HG02610 (cell line): Measurements from ENCODE around the gene CCSER1.
"Not testable (repeated sequence)": the region's sequence is repeated elsewhere in the genome, so short reads cannot be mapped to it uniquely, and the experiment has no call there.

Source experiments
- ATAC-seq: cut with Tn5 transposase; IDR thresholded peaks from one replicate; pipeline ENCODE4 v1.9.1; 2021; ENCODE audit warnings: mild to moderate bottlenecking, moderate library complexity; ENCODE audit not compliant: unreplicated experiment

CCSER1 gene

DNA sequence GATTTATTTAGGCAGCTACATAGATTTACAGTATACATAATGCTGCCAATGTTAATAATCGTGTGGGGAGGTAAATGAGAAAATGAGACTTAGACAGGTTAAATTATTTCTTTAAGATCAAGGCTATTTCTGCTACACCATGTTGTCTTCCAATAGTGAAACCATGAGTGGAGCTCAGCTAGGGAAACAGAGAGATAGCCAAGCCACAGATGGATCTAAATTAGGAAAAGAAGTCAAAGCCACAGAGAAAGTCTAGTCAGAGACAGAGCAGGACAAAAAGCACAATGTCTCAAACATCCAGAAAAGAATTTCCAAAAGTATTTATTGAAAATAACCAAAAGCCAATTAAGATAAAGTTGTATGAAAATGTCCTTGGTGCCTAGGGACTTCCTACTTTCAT is 1309.4 kb downstream of the CCSER1 start:
- no peak for ATAC-seq

DNA sequence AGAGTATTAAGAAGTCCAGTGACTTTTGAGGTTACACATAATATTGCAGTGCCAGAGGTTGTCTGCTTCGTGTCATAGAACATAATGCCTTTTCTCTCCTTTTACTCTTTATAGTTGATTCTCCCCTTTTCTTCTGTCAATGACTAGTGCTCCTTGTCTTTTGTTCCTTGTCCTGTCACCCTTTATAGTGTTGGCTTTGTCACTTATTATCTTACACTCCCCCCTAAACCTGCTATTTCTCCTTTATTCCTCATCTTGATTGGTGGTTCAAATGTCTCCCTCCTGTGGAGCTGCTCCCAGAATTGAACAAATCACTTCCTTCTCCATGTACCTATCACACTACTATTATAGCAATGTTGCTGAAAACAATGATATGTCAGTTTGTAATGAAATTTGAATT is 1320.0 kb downstream of the CCSER1 start:
- ATAC-seq: no peak

- no peak for ATAC-seq
These were observed 1321.6 kb downstream of the CCSER1 start for GRCh38 chr4:91448668-91449330.

GRCh38 chr4:91454111-91454510 is 1326.9 kb downstream of the CCSER1 start:
- ATAC-seq: no peak

DNA sequence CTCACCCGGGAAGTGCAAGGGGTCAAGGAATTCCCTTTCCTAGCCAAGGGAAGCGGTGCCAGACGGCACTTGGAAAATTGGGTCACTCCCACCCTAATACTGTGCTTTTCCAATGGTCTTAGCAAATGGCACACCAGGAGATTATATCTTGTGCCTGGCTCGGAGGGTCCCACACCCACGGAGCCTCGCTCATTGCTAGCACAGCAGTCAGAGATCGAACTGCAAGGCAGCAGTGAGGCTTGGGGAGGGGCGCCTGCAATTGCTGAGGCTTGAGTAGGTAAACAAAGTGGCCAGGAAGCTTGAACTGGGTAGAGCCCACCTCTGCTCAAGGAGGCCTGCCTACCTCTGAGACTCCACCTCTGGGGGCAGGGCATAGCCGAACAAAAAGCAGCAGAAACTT is 1335.4 kb downstream of the CCSER1 start:
- not testable (repeated sequence) for ATAC-seq

GRCh38 chr4:91470671-91471070 is 1343.5 kb downstream of the CCSER1 start:
- ATAC-seq: no peak

GRCh38 chr4:91471280-91471679 is 1344.1 kb downstream of the CCSER1 start:
- ATAC-seq: no peak

- no peak for ATAC-seq
These were observed 1344.9 kb downstream of the CCSER1 start for GRCh38 chr4:91472046-91472445.

- ATAC-seq: no peak
These were observed 1358.2 kb downstream of the CCSER1 start for GRCh38 chr4:91485415-91485814.

DNA sequence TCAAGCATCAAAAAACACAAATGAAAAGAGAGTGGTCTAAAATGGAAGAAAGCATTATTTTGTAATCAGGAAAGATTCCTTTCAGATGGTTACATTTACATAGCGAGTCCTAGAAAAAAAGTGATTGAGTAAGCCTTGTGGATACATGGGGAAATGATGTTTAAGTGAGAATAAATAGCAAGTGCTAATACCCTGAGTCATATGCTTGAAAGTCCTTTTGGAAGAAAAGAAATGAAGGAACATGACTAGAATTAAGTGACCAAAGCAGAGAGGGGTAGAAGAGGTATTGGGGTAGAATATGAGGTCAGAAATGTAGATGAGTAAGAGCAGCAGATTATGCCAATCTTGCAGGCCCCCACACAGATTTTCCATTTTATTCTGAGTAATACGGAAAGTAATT is 1361.8 kb downstream of the CCSER1 start:
- no peak for ATAC-seq

GRCh38 chr4:91497892-91498291 is 1370.7 kb downstream of the CCSER1 start:
- no peak for ATAC-seq

GRCh38 chr4:91502365-91502764 is 1375.2 kb downstream of the CCSER1 start:
- ATAC-seq: no peak

GRCh38 chr4:91513326-91513725 is 1386.1 kb downstream of the CCSER1 start:
- no peak for ATAC-seq

DNA sequence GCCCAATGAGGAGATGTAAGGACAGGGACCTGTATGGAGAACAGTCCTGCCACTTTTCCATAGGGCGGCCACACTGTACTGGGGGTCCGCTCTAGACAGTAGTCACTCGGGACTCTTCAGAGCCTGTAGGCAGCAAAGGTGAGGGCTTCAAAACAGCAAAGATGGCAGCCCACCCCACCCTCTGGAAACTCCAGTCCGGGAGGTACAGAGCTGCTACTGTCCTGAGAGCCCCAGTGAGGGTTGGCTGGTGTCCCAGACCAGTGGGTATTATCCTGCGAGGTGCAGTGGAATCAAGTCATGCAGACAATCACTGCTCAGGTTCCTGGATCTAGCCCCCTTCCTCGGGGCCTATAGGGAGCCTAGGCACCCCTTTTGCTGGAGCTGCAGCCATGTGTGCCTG is 1392.0 kb downstream of the CCSER1 start:
- no peak for ATAC-seq

DNA sequence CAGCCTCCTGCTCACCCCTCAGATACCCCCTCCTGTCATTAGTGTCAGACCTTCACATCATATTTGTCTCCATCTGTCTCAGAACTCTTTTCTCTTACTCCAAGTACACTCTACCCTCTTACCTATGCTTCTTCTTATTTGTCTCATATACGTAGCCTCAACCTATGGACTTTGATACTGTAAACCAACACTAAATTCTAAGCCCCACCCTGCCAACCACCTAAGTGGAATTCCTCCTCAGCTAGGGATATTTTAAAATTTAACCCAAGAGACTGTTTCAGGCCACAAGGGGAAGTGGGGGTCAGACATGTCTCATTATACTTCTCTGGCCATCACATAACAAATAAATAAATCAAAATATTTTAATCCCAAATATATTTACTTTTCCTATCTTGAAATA is 1398.4 kb downstream of the CCSER1 start:
- no peak for ATAC-seq

DNA sequence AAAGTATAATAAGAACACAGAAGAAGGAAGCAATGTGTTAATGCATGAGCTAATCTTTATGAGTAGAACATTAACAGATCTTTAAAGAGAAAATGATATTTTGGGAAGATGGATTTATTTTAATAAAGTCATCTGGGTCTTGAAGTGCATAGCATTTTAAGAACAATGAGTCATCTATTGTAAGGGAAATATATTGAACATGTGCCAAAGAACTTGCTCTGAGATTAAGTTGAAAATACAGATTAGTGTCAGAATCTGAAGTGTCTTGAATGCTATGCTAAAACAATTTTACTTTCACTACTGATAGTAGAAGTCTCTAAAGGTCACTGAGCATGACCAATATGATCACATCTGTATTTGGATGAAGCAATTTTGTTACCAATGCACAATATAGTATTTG is 1399.9 kb downstream of the CCSER1 start:
- ATAC-seq: no peak

- no peak for ATAC-seq
These were observed 1440.4 kb downstream of the CCSER1 start for GRCh38 chr4:91567594-91567993.

DNA sequence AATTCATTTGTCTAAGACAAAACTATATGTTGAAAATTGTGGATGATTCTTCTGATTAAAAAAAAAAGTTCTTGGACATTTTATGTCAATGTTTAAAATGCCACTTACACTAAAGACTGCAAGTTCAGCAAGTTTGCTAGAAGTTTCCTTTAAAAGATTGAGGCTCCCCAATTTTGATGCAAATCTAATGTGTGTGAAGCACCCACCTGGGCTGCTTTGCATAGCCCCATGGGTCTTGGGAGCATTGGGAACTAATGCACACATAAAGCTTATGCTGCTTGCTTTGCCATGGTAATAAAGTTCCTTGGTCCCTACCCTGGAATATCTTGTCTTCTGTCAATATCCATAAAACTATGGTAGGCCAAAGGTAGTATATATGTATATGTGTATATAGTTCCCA is 1450.7 kb downstream of the CCSER1 start:
- no peak for ATAC-seq

- ATAC-seq: no peak
These were observed 1463.1 kb downstream of the CCSER1 start for GRCh38 chr4:91590260-91590659.

- ATAC-seq: no peak
These were observed 1464.9 kb downstream of the CCSER1 start for GRCh38 chr4:91592125-91592524.

GRCh38 chr4:91596718-91597117 is 1469.5 kb downstream of the CCSER1 start:
- ATAC-seq: no peak

GRCh38 chr4:91598696-91599095 is 1471.5 kb downstream of the CCSER1 start:
- ATAC-seq: no peak

DNA sequence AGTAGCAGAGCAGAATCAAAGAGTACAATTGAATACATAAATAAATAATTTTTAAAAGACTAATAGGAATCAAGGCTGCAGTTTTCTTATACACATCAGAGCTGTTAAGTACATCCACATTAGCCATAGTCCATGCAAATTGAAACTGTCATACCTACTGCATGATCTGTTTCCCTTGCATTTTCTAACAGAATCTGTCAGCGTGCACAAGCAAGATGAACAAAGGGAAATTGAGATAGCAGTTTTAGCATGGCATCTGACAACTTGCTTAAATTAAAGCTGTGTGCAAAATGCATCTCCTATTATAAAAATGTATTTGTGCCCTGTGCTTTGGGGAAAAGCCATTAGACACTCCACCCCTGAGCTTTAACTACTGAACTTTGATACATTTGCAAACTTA is 1473.1 kb downstream of the CCSER1 start:
- ATAC-seq: no peak
